Astrocyte of the cerebellum (primary cell): ENCODE results near the gene GPHN.

ENCODE experiments used
- DNase-seq: peaks from one replicate; pipeline ENCODE4 v3.0.0-alpha.2; 2011; ENCODE audit warnings: low read depth
- H3K4me3 ChIP-seq: 2 replicates; pipeline ENCODE4 v1.5.1; 2011; ENCODE audit warnings: mild to moderate bottlenecking, low read depth, low read length, moderate library complexity
- in situ Hi-C: cut with HindIII; loops from 2 replicates; pipeline ENCODE4 v1.10.0; 2017; ENCODE audit warnings: low sequenced_read_pairs
- TF ChIP-seq, protein P1 (sequence below): IDR thresholded peaks from 2 replicates; pipeline ENCODE4 v1.5.1; 2012; ENCODE audit warnings: low read length, low read depth, moderate library complexity, mild to moderate bottlenecking; ENCODE audit errors: missing control alignments

Gene GPHN

DNA sequence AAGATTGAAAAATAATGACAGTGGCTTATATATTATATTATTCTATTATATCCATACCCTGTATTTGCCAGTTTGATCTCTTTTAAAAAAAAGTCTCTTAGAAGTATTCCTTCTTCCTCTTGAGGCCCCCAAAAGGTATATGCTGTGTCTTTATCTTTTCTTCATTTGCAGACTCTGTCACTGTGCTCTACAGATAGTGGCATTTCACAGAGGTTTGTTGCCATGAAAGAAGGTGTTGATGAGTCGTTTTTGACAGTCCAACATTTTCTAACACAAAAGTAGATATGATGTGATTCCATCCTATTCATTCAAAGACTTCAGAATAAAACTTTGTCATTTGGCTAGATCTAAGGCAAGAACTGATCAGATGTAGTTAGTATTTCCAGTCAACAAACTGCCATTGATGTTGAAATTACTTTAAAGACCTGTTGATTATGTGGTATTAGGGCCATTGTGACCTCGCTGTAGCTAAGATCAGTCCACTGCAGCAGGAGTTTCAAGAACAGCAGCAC, 22.0 kb upstream of the GPHN start, which contains the start of gene CCDC196:
Gene CCDC196, plus strand, starts transcription at position 462 of the 512 bp plus-strand sequence. CDS start 132 bp downstream, outside the sequence.
- DNase-seq = no peak
- no peak within 1 kb of the TSS for H3K4me3 ChIP-seq
- in situ Hi-C loops = loop anchor here (25.0 kb wide), 1 partner anchor 626 kb away; no protein-coding TSS in a partner anchor
- TF ChIP-seq, protein P1, sequence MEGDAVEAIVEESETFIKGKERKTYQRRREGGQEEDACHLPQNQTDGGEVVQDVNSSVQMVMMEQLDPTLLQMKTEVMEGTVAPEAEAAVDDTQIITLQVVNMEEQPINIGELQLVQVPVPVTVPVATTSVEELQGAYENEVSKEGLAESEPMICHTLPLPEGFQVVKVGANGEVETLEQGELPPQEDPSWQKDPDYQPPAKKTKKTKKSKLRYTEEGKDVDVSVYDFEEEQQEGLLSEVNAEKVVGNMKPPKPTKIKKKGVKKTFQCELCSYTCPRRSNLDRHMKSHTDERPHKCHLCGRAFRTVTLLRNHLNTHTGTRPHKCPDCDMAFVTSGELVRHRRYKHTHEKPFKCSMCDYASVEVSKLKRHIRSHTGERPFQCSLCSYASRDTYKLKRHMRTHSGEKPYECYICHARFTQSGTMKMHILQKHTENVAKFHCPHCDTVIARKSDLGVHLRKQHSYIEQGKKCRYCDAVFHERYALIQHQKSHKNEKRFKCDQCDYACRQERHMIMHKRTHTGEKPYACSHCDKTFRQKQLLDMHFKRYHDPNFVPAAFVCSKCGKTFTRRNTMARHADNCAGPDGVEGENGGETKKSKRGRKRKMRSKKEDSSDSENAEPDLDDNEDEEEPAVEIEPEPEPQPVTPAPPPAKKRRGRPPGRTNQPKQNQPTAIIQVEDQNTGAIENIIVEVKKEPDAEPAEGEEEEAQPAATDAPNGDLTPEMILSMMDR = no peak

DNA sequence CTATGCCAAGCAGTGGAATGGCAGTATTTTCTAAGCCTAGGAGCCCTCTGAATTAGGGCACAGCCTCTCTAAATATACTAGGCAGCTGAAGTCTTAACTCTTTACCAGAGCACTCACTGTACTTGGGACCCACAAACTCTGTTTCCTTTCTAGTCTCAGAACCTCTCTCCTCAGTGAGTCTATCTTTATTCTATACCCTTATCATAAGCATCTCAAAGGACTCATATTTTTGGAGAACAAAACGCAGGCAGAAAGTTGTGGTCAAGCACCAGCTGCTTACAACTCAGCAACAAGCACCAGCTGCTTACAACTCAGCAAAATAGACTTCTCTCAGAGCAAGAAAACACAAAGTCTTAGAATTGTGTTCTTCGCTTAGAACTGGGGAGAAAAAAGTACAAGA, 20.8 kb upstream of the GPHN start:
- DNase-seq = no peak
- in situ Hi-C loops = loop anchor here (25.0 kb wide), 1 partner anchor 625 kb away; no protein-coding TSS in a partner anchor
- TF ChIP-seq, protein P1 = no peak
- H3K4me3 ChIP-seq = no peak overlapping the region

DNA sequence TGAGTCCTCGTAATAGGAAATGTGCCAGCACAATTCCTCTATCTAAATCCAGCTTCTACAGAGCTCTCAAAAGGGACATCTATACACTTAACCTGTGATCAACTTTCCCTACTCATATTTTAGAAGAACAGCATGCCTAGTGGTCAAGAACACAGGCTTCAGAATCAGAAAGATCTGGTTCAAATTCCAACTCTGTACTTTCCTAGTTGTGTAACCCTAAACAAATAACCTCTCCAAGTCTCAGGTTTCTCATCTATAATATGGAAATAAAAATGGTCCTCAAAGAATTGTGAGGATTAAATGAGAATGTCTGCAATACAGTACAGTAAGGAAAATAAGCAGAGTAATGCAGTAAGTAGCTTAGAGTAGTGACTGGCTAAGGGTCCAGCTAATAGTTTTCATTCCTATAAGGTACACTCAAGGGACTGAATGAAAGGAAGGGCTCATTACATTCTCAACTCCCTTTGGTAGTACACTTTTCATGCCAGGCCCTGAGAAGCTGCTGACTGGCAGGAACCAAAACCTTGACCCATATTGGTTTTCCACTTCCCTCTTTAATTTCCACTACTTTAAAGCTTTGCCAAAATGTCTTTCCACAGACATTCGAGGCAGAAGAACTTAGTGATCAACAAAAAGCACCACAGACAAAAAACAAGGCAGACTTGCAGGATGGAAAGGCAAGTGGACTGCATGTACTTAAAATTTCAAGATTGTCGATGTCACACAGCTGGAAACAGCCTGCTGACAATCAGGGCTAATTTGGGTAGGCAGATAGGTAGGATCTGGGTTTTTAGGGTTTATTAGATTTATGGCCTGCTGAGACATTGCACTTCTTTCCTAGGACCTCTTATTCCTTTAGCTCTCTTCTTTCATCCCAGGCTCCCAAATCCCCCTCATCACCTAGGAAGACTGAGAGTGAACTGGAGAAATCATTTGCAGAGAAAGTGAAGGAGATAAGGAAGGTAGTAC, 17.5 kb upstream of the GPHN start:
- TF ChIP-seq, protein P1 = no peak
- in situ Hi-C loops = loop anchor here (25.0 kb wide), 1 partner anchor 622 kb away; no protein-coding TSS in a partner anchor
- no peak overlapping the region for H3K4me3 ChIP-seq
- no peak for DNase-seq

DNA sequence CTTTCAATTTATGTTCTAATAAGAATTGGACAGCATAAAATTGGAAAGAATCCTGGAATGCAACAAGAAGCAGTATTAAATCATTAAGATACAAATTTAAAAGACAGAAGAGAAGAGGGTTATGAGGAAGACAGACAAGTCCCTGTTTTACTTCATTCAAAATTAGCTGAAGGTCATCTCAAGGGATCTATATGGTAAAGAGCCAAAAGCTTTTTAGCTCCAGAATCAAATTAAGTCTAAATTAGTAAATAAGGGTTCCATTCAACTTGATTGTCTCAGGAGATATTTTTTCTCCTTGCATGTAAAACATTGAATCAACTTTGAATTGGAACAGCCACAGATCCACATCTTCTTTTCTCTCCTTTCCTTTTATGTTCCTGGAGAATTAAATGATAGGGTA, 14.2 kb upstream of the GPHN start:
- TF ChIP-seq, protein P1 = no peak
- no peak for DNase-seq
- in situ Hi-C loops = loop anchor here (25.0 kb wide), 1 partner anchor 619 kb away; no protein-coding TSS in a partner anchor
- no peak overlapping the region for H3K4me3 ChIP-seq

DNA sequence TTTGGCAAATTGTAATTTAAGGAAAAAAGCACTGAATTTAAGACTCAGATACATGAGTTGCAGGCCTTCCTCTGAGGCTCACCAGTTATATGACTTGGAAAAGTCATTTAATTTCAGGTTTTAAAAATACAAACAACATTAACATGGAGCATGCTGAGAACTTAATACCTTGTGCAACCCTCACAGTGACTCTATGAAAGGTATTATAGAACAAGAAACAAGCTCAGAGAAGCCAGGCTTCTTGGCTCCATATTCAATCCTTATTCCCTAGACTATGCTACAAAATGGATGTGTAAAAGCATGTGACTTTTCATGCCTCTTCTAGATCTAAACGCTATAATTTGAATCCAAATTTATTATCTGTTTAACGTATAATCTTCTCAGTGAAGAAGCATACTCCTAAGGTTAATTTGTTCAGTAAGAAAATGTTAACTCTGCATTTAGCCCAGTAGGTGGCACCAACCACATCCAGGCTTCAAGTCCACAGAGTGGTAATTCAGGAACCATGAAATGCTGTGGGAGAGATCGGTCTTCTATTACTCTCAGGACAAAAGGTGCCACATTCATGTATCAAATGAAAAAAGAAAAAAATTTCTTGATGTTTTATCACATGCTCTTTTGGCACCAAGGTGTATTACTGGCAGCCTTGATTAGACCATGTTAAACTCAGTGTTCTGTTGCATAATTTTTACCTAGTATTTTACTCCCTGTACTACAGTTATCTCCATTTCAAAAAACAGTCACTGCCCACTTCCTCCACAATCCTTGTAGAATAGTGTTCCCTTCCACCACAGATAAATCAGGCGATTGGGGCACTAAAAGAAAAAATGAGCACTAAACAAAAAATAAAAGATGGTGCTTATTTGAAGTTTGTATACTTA, 12.5 kb upstream of the GPHN start:
- DNase-seq = peak; percentile 66
- no peak overlapping the region for H3K4me3 ChIP-seq
- in situ Hi-C loops = loop anchor here (25.0 kb wide), 1 partner anchor 617 kb away; no protein-coding TSS in a partner anchor

More for the DNA sequence above, 12.5 kb upstream of the GPHN start:
- TF ChIP-seq, protein P1 = peak; percentile 83
